Loucy (cell line): Measurements from ENCODE around the gene CERK.

Source experiments
- CTCF ChIP-seq: fragments of 200-600 bp; sonication (generic); conservative IDR thresholded peaks from 2 replicates; pipeline ENCODE4 v1.5.1; 2014; ENCODE audit warnings: mild to moderate bottlenecking, antibody characterized with exemption, low read length
- EZH2phosphoT487 ChIP-seq: fragments of 200-600 bp; IDR thresholded peaks from 2 replicates; pipeline ENCODE4 v1.6.1; 2018; ENCODE audit warnings: antibody characterized with exemption, mild to moderate bottlenecking, moderate library complexity, borderline replicate concordance

GRCh38 chr22:46738647-46739093 lies 618 bp upstream of the CERK start:
- TF ChIP-seq CTCF (no peak), EZH2phosphoT487 (no peak)
